GM12875 (cell line): ENCODE measurements around the gene USP10.

Source experiments
- H3K4me3 ChIP-seq: one replicate; pipeline ENCODE4 v1.5.1; 2011; ENCODE audit warnings: low read depth, low read length, control low read depth
- CTCF ChIP-seq: IDR thresholded peaks from 2 replicates; pipeline ENCODE4 v1.5.1; 2011; ENCODE audit warnings: low read depth, mild to moderate bottlenecking, control low read depth, inconsistent platforms, low read length, moderate library complexity, borderline replicate concordance; ENCODE audit not compliant: insufficient read depth

USP10 gene

DNA sequence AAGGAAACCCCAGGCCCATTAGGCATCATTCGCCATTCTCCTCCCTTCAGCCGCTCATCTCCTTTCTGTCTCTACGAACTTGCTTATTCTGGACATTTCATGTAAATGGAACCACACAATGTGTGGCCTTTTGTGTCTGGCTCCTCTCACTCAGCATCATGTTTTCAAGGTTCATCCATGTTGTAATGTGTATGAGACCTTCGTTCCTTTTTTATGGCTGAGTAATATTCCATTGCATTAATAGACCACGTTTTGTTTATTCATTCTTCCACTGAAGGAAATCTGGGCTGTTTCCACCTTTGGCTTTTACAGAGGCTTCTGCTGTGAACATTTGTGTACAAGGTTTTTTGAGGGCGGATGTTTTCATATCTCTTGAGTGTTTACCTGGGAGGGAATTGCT lies 123.2 kb downstream of the USP10 start:
- H3K4me3 ChIP-seq: no peak overlapping the region
- no peak for TF ChIP-seq CTCF

- H3K4me3 ChIP-seq: no peak overlapping the region
These were observed 123.7 kb downstream of the USP10 start for GRCh38 chr16:84823484-84823883.

GRCh38 chr16:84823926-84824325 lies 124.1 kb downstream of the USP10 start:
- no peak for TF ChIP-seq CTCF
- no peak overlapping the region for H3K4me3 ChIP-seq

More at GRCh38 chr16:84823484-84823883, 123.7 kb downstream of the USP10 start:
- no peak for TF ChIP-seq CTCF

DNA sequence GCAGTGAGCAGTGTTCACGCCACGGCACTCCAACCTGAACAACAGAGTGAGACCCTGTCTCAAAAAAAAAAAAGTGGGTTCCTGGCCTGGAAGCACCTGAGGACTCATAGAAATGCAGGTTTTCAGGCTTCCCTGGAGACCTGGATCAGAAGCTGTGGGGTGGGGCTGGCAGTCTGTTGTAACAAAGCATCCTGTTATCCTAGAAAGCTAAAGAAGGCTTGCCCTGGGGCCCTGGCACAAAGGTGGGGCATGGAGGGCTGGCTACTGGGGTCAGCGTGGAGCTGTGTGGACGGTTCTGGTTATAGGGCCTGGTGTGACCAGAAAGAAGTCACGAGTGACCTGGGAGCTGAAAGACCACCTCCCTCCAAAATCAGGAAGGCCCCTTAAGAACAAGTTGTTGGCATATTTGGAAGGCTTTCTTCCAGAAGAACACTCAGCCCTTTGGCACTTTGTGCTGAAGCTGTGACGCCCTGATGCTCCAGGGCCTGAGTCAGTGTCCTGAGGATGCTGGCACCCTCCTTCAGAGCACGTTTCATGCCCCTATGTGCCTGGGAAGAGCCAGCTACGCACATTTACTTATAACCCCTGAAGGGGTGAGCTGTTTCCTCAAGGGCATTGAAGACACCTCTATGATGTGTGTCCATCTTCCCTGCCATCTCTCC lies 126.2 kb downstream of the USP10 start:
- TF ChIP-seq CTCF: no peak
- no peak overlapping the region for H3K4me3 ChIP-seq

DNA sequence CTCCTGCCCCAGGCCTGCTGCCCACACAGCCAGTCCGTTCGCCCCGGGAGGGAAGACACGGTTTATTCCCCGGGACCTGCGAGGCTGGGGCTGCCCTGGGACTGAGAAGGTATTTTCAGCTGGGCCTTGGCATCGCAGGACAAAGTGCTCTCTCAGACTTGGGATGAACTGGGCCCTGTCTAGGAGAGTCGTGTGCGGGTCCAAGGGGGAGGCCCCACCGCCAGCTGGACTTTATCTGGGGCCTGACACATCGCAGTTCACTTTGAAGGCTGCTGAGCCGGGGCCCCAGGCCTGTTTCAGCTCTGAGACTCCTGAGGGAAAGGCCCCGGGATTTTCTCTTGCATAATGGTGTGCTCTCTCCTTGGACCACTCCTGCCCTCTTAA lies 126.8 kb downstream of the USP10 start:
- no peak for TF ChIP-seq CTCF
- H3K4me3 ChIP-seq: no peak overlapping the region

DNA sequence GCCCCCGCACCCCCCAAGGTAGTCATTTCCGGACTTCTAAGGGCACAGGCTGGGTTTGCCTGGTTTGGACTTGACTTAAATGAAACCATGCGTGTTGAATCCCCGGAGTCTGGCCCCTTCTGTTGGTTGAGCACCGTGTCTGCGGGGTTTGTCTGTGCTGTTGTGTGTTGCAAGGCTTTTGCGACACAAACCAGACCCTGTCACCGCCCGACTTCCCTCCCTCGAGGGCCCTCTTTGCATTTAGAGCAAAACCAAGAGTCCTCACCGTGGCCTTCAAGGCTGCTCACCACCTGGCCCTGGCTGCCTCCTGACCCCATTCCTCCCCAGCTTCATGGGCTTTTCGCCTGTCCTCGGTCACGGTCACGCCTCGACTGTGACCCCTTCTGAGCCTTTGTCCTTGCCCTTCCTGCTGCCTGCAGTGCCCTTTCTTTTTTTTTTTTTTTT lies 127.4 kb downstream of the USP10 start:
- no peak overlapping the region for H3K4me3 ChIP-seq
- no peak for TF ChIP-seq CTCF

DNA sequence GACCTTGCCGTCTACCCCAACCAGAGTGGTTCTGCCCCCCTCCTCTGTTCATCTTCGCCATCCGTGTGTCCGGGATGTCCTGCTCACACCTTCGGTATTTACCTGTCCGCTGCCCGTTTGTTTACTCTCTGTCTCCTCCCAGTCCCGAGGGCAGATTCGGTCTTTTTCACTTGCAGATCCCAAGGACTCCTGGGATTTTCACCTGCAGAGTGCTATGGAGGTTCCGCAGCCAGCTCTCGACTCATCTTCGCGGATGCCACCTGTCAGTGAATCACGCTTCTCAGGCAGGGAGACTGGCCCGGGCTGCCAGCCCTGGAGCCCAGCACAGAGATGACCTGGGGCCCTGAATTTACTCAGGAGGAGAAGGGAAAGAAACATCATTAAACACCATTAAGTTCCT lies 128.1 kb downstream of the USP10 start:
- TF ChIP-seq CTCF: no peak
- H3K4me3 ChIP-seq: no peak overlapping the region
